Femur (tissue), 1 donor: ENCODE data around the gene SOX12.
A peak's percentile ranks its signal among the peaks of the same experiment; 100 is the strongest.

Source experiments
- DNase-seq: peaks from one replicate; pipeline ENCODE4 v3.0.0-alpha.2; 2017

Gene SOX12

DNA sequence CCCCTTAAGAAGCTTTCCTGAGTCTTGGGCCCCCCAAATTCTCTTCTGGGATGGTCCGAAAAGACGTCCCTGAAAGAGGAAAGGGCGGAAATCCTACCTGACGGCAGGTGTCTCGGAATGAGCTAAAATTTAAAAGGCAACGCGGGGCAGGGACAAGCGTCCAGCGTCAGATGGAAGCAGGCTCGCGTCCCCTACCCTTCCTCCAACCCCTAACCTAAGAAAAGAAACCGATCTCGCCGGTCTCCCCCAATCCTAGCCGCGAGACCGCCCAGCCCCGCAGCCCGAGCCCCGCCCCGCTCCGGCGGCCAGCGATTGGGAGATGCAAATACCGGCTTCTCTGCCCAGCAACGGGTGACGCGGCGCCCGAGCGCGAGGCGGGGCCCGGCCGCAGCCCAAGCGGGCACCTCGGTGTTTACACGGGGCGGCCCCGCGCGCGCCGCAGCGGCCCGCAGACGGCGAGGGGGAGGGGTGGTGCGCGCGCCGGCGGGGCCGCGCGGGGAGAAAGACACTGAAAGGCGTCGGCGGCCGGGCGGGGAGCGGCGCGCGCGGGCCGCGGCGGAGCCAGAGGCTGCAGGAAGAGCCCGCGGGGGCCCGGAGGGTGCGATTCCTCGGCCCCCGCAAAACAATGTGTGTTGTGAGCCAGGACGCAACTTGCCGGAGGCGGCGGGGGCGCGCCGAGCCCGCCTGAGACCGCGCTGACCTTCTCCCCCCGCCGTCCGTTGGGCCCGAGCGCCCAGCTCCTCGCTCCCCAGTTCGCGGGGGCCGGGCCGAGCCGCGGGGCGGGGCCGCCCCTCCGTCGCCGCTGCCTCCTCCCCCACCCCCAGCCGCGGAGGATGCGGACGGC lies at the start of gene SOX12:
SOX12 (plus strand) TSS at position 508 of the 844 bp plus-strand sequence. CDS start 373 bp downstream, outside the sequence.
- DNase-seq, result peak; percentile 98

DNA sequence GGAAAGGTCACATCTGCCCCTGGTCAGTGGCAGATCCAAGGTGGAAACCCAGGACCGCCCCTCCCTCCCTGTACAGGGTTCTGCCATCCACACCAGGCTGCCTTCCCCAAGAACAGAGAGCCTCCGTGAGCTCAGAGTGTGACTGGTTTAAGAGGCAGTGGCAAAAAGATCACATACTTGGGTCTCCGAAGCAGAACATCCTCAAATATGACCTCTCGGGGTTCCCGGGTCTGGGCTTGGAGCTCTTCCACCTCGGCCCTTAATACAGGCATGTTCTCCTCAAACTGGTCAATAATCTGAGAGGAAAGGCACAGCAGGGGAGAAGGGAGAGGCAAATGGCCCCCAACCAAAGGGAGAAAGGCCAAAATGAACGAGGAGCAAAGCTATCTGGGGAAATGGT lies 49.6 kb upstream of the SOX12 start:
- no peak for DNase-seq

GRCh38 chr20:276620-277495 lies 48.5 kb upstream of the SOX12 start:
- DNase-seq, result no peak

GRCh38 chr20:277496-277781 lies 47.9 kb upstream of the SOX12 start:
- DNase-seq, result no peak

DNA sequence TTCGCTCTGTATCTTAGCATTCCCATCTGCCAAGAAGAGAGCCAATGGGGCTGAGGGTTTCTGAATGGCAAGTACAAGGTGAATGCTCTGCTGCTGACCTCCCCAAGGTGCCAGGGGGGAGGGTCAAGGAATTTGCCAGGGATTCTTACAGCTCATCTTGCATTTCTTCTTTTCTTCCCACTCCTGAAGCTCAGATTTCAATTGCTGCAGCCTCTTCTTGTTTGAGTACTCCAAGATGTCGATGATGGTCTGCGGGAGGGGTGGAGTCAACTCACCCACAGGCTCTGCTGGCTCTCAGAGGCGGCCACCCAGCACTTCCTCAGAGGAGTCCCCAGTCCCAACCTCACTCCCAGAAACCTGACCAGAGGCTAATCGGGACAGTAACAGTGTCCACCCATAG lies 47.2 kb upstream of the SOX12 start:
- DNase-seq, result no peak

GRCh38 chr20:278607-279571 lies 46.5 kb upstream of the SOX12 start:
- peak; percentile 71 for DNase-seq

- DNase-seq, result no peak
These were observed 41.2 kb upstream of the SOX12 start for GRCh38 chr20:284172-284571.

DNA sequence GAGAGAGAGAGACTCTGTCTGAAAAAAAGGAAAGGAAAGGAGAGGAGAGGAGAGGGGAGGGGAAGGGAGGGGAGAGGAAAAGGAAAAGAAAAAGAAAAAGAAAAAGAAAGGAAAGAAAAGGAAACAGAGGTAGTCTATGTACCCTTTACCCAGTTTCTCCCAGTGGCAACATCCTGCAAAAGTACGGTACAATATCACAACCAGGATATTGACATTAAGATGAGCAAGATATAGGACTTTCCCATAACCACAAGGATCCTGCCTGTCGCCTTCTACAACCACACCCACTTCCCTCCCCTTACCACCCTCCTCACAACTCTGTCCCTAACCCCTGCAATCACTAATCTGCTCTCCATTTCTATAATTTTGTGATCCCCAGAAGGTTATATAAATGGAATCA lies 38.8 kb upstream of the SOX12 start:
- no peak for DNase-seq

GRCh38 chr20:288956-289692 lies 36.2 kb upstream of the SOX12 start:
- DNase-seq, result no peak

- DNase-seq, result no peak
These were observed 35.7 kb upstream of the SOX12 start for GRCh38 chr20:289693-290083.

GRCh38 chr20:290084-290831 lies 35.1 kb upstream of the SOX12 start, which contains the start of gene C20orf96:
Gene C20orf96, minus strand, starts transcription at chr20:290750. Its CDS starts 140 bp downstream, at chr20:290610.
- peak; percentile 94 for DNase-seq

- DNase-seq, result no peak
These were observed 30.8 kb upstream of the SOX12 start for GRCh38 chr20:294602-295001.

DNA sequence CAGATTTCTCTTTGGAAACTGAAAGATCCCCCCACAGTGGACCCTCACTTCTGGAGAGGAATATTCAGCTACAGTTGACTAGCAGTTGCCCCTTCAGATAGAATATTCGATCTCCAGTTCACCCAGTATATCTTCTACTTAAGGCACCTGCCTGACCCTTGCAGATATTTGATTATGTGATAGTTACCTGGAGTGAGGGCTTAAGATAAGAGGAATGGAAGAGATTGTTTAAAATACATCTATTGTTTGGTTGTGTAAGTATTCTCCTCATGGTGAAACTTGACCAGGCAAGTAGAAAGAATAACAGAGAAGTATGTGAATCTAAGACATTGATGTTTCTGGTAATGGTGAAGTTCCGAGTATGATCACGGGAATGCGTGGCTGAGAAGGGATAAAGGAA lies 29.5 kb upstream of the SOX12 start:
- DNase-seq, result no peak

DNA sequence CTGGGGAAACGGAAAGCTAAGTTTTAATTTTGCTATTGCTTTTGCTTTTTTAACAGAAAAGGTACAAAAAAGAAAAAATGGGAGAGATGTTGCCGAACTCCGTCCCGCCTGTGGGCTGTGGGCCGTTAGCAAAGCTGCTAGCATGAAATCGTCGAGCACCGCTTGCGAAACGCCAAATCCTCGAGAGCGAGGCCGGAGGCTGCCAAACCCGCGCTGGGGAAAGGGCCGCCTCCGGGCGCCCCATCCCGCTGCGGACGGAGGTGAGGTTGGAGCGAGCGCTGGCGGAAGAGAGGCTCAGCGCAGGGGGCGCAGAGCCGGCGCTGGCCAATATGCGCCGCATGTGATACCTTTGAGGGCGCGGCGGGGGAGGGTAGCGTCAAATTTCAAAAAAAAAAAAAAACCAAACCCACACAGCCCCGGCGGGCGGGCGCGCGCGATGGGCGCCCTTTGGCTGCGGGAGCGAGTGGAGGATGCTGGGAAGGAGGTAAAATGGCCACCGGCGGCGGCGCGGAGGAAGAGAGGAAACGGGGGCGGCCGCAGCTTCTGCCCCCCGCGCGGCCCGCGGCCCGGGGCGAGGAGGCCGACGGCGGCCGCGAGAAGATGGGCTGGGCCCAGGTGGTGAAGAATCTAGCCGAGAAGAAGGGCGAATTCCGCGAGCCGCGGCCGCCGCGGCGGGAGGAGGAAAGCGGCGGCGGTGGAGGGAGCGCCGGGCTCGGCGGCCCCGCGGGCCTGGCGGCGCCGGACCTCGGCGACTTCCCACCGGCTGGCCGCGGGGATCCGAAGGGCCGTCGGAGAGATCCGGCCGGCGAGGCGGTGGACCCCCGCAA lies 28.0 kb upstream of the SOX12 start, which contains the start of gene ZCCHC3:
ZCCHC3 (plus strand) TSS at position 473 of the 827 bp plus-strand sequence; CDS start at position 490, 17 bp downstream.
- peak; percentile 92 for DNase-seq

- peak; percentile 76 for DNase-seq
These were observed 27.2 kb upstream of the SOX12 start for GRCh38 chr20:297925-298775.

DNA sequence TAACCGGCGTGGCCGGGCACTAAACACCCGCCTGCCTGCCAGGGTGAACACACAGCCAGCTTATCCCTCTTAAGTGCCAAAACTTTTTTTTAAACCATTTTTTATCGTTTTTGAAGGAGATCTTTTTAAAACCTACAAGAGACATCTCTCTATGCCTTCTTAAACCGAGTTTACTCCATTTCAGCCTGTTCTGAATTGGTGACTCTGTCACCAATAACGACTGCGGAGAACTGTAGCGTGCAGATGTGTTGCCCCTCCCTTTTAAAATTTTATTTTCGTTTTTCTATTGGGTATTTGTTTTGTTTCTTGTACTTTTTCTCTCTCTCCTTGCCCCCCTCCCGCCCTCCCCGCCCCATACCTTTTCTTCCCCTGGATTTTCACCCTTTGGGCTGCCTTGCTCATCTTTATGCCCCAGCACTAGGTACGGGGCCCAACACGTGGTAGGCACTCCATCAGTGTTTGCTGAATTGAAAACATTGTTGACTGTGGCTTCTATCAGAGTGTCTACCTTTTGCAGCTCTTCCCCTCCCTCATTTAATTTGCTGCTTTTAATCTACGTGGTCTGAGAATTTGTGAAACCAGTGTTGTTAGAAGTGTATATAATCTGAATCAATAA lies 26.5 kb upstream of the SOX12 start:
- DNase-seq, result no peak

GRCh38 chr20:300345-300990 lies 24.9 kb upstream of the SOX12 start:
- no peak for DNase-seq
